22Rv1 (cell line): ENCODE data around the gene KLK14.

ENCODE experiments used
- ZFX ChIP-seq: fragments of 450-650 bp; IDR thresholded peaks from 2 replicates; pipeline ENCODE4 v1.6.1; 2017; ENCODE audit warnings: antibody characterized with exemption, borderline replicate concordance
- TF ChIP-seq, protein P1 (sequence below): fragments of 450-650 bp; IDR thresholded peaks from 2 replicates; pipeline ENCODE4 v1.5.1; 2017; ENCODE audit warnings: mild to moderate bottlenecking

DNA sequence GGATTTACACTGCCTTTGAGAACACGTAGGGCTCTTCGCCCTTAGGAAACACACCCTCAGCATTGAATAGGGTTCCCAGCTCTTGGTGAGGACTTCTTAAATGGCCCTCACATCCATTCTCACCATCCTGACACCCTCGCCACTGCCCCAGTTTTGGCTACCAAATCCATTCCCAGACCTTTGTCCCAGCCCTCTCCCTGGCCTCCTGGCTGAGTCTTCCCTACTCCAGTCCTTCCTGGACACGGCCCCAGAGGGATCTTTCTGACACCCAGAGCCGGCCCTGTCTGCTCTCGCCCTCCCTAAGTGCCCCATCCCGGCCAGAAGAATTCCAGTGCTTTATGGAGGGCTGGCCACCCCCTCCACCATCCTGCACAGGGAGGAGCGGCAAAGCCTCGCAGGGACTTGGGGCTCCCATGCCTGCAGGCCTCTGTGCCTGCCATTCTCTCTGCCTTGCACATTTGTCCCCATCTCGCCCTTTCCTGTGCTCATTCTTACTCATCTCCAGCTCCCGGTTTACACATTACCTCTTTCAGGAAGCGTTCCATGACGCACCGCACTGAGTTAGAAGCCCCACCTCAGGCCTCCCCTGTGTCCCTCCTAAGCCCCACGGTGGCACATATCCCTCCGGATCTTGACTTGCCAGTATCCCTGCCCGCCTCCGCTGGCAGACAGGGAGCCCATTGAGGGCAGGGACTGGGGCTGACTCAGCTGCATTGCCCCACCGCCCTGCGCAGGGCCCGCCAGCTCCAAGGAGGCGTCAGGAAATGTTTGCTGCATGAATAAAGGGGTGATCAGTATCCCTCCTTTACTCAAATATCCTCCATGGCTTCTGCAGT, 11.0 kb upstream of the KLK14 start:
- TF ChIP-seq, protein P1, sequence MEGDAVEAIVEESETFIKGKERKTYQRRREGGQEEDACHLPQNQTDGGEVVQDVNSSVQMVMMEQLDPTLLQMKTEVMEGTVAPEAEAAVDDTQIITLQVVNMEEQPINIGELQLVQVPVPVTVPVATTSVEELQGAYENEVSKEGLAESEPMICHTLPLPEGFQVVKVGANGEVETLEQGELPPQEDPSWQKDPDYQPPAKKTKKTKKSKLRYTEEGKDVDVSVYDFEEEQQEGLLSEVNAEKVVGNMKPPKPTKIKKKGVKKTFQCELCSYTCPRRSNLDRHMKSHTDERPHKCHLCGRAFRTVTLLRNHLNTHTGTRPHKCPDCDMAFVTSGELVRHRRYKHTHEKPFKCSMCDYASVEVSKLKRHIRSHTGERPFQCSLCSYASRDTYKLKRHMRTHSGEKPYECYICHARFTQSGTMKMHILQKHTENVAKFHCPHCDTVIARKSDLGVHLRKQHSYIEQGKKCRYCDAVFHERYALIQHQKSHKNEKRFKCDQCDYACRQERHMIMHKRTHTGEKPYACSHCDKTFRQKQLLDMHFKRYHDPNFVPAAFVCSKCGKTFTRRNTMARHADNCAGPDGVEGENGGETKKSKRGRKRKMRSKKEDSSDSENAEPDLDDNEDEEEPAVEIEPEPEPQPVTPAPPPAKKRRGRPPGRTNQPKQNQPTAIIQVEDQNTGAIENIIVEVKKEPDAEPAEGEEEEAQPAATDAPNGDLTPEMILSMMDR = no peak
- TF ChIP-seq ZFX = no peak
